HEK293T (cell line): ENCODE results near the gene ARHGAP9.
"Not testable (repeated sequence)": the region's sequence is repeated elsewhere in the genome, so short reads cannot be mapped to it uniquely, and the experiment has no call there.

Experiments used
- CTCF ChIA-PET: fragments of 350-600 bp; formaldehyde crosslinking; extraction: SDS; loops from one replicate; lab custom pipeline; 2021; ENCODE audit warnings: antibody characterized with exemption, inconsistent platforms; lab: Yijun Ruan, JAX
- POLR2A ChIA-PET: fragments of 350-600 bp; formaldehyde crosslinking; extraction: SDS; loops from one replicate; lab custom pipeline; 2020; ENCODE audit warnings: antibody characterized with exemption, inconsistent platforms; lab: Yijun Ruan, JAX
- DNase-seq: peaks from one replicate; pipeline ENCODE4 v3.0.0; 2012; ENCODE audit warnings: mixed read lengths; ENCODE audit errors: extremely low spot score
- ARNT ChIP-seq: fragments of 450-650 bp; IDR thresholded peaks from 2 replicates; pipeline ENCODE4 v1.6.1; 2017; ENCODE audit warnings: mild to moderate bottlenecking
- BHLHE40 ChIP-seq: fragments of 450-650 bp; IDR thresholded peaks from 2 replicates; pipeline ENCODE4 v1.6.1; 2016; ENCODE audit warnings: mild to moderate bottlenecking, moderate library complexity, borderline replicate concordance
- CTBP1 ChIP-seq: fragments of 450-650 bp; IDR thresholded peaks from 2 replicates; pipeline ENCODE4 v1.6.1; 2016; ENCODE audit warnings: borderline replicate concordance
- ELF4 ChIP-seq: fragments of 450-650 bp; IDR thresholded peaks from 2 replicates; pipeline ENCODE4 v1.6.1; 2017; ENCODE audit warnings: antibody characterized with exemption
- FOXA1 ChIP-seq: fragments of 450-650 bp; IDR thresholded peaks from 2 replicates; pipeline ENCODE4 v1.6.1; 2016; ENCODE audit warnings: mild to moderate bottlenecking
- FOXK2 ChIP-seq: fragments of 450-650 bp; IDR thresholded peaks from 2 replicates; pipeline ENCODE4 v1.6.1; 2016; ENCODE audit warnings: mild to moderate bottlenecking
- FOXM1 ChIP-seq: fragments of 450-650 bp; IDR thresholded peaks from 2 replicates; pipeline ENCODE4 v1.6.1; 2017; ENCODE audit warnings: mild to moderate bottlenecking, borderline replicate concordance
- HDGF ChIP-seq: fragments of 450-650 bp; IDR thresholded peaks from 2 replicates; pipeline ENCODE4 v1.6.1; 2017; ENCODE audit warnings: antibody characterized with exemption, borderline replicate concordance
- L3MBTL2 ChIP-seq: fragments of 450-650 bp; conservative IDR thresholded peaks from 2 replicates; pipeline ENCODE4 v1.6.1; 2016; ENCODE audit warnings: mild to moderate bottlenecking
- LEF1 ChIP-seq: fragments of 450-650 bp; IDR thresholded peaks from 2 replicates; pipeline ENCODE4 v1.6.1; 2017; ENCODE audit warnings: mild to moderate bottlenecking, borderline replicate concordance
- NFRKB ChIP-seq: fragments of 450-650 bp; IDR thresholded peaks from 2 replicates; pipeline ENCODE4 v1.6.1; 2016; ENCODE audit warnings: mild to moderate bottlenecking, moderate library complexity
- PKNOX1 ChIP-seq: fragments of 450-650 bp; IDR thresholded peaks from 2 replicates; pipeline ENCODE4 v1.6.1; 2016
- SP1 ChIP-seq: fragments of 450-650 bp; IDR thresholded peaks from 2 replicates; pipeline ENCODE4 v1.6.1; 2017
- SUZ12 ChIP-seq: fragments of 450-650 bp; IDR thresholded peaks from 2 replicates; pipeline ENCODE4 v1.6.1; 2016; ENCODE audit warnings: mild to moderate bottlenecking
- TARDBP ChIP-seq: fragments of 450-650 bp; IDR thresholded peaks from 2 replicates; pipeline ENCODE4 v1.6.1; 2016
- ZNF384 ChIP-seq: fragments of 450-650 bp; IDR thresholded peaks from 2 replicates; pipeline ENCODE4 v1.6.1; 2016

The ARHGAP9 gene

GRCh38 chr12:57498571-57498970 is 18.9 kb upstream of the ARHGAP9 start:
- POLR2A ChIA-PET: no interaction called here
- TF ChIP-seq BHLHE40: no peak
- no peak for TF ChIP-seq NFRKB
- TF ChIP-seq PKNOX1: no peak
- TF ChIP-seq L3MBTL2: no peak
- no peak for DNase-seq
- CTCF ChIA-PET: no interaction called here

GRCh38 chr12:57498132-57498502 is 18.5 kb upstream of the ARHGAP9 start:
- DNase-seq: no peak
- no peak for TF ChIP-seq BHLHE40
- TF ChIP-seq PKNOX1: no peak
- TF ChIP-seq SP1: no peak
- TF ChIP-seq HDGF: no peak
- no peak for TF ChIP-seq L3MBTL2
- ChIA-PET CTCF (no interaction called here), POLR2A (no interaction called here)

GRCh38 chr12:57497223-57498131 is 17.8 kb upstream of the ARHGAP9 start:
- TF ChIP-seq CTBP1: no peak
- TF ChIP-seq L3MBTL2: no peak
- no peak for TF ChIP-seq LEF1
- no peak for TF ChIP-seq FOXK2
- TF ChIP-seq ELF4: no peak
- no peak for TF ChIP-seq ZNF384
- no peak for TF ChIP-seq SP1
- TF ChIP-seq SUZ12: no peak
- no peak for TF ChIP-seq HDGF
- TF ChIP-seq BHLHE40: no peak
- TF ChIP-seq TARDBP: no peak
- no peak for TF ChIP-seq NFRKB
- no peak for TF ChIP-seq PKNOX1
- no peak for TF ChIP-seq FOXM1
- ChIA-PET CTCF (no interaction called here), POLR2A (interaction anchor here (1.3 kb wide), 1 partner anchor 17 kb away, joined by 5 read pairs; no protein-coding TSS in a partner anchor)
- DNase-seq: no peak

- POLR2A ChIA-PET: interaction anchor here (1.3 kb wide), 1 partner anchor 18 kb away, joined by 5 read pairs; no protein-coding TSS in a partner anchor
- no peak for DNase-seq
- CTCF ChIA-PET: interaction anchor here (0.8 kb wide), 1 partner anchor 9 kb away, joined by 3 read pairs; no protein-coding TSS in a partner anchor
- TF ChIP-seq SP1: no peak
- no peak for TF ChIP-seq NFRKB
- TF ChIP-seq ZNF384: no peak
- no peak for TF ChIP-seq HDGF
- TF ChIP-seq BHLHE40: no peak
- no peak for TF ChIP-seq SUZ12
- no peak for TF ChIP-seq ARNT
- no peak for TF ChIP-seq TARDBP
- TF ChIP-seq FOXM1: no peak
- TF ChIP-seq LEF1: no peak
- TF ChIP-seq ELF4: no peak
- no peak for TF ChIP-seq FOXA1
- no peak for TF ChIP-seq L3MBTL2
- TF ChIP-seq CTBP1: no peak
- TF ChIP-seq PKNOX1: no peak
- no peak for TF ChIP-seq FOXK2
Observed at GRCh38 chr12:57496822-57497221, 17.2 kb upstream of the ARHGAP9 start.

- DNase-seq, POLR2A ChIA-PET, CTCF ChIA-PET: not testable (repeated sequence)
Observed at GRCh38 chr12:57495051-57495701, 15.5 kb upstream of the ARHGAP9 start.
